HepG2 (cell line): Measurements from ENCODE around the gene CD300LF. TPM values are rescaled to one million over a fixed set of nuclear protein-coding genes. Genes with fewer than 3 reads are reported as not detected.
A peak's percentile ranks its signal among the peaks of the same experiment; 100 is the strongest.

Experiments used
- BORCS8-MEF2B ChIP-seq: sonication (generic); formaldehyde crosslinking; IDR thresholded peaks from 2 replicates; pipeline ENCODE4 v1.8.0; 2022; ENCODE audit warnings: mild to moderate bottlenecking, missing genetic modification reagents
- BRCA1 ChIP-seq: sonication (generic); formaldehyde crosslinking; IDR thresholded peaks from 2 replicates; pipeline ENCODE4 v1.4.0; 2020; ENCODE audit warnings: missing genetic modification reagents
- FOXK2 ChIP-seq: fragments of 450-650 bp; IDR thresholded peaks from 2 replicates; pipeline ENCODE4 v1.6.1; 2016
- HBP1 ChIP-seq: IDR thresholded peaks from 2 replicates; pipeline ENCODE4 v1.6.1; 2016; ENCODE audit warnings: low read depth, control low read depth
- HDAC1 ChIP-seq: sonication (generic); formaldehyde crosslinking; IDR thresholded peaks from 2 replicates; pipeline ENCODE4 v1.5.1; 2020; ENCODE audit warnings: mild to moderate bottlenecking, missing genetic modification reagents
- PHF5A ChIP-seq: IDR thresholded peaks from one replicate; pipeline ENCODE4 v1.6.1; 2018; ENCODE audit warnings: low read depth, missing genetic modification reagents; ENCODE audit not compliant: unreplicated experiment
- THAP11 ChIP-seq: IDR thresholded peaks from 2 replicates; pipeline ENCODE4 v1.6.1; 2016; ENCODE audit warnings: missing biosample characterization, missing genetic modification reagents
- ZHX2 ChIP-seq, 2 experiments: sonication (generic) in 1 of 2; formaldehyde crosslinking in 1 of 2; IDR thresholded peaks; 2 replicates each; pipeline versions ENCODE4 v1.6.1 to v1.9.0; 2014 to 2022; ENCODE audit warnings: antibody characterized with exemption in 1 of 2, borderline replicate concordance in 1 of 2, inconsistent platforms in 1 of 2, low read depth in 1 of 2, missing genetic modification reagents in 1 of 2
- ZNF160 ChIP-seq: sonication (generic); formaldehyde crosslinking; IDR thresholded peaks from 2 replicates; pipeline ENCODE4 v1.8.0; 2022; ENCODE audit warnings: mild to moderate bottlenecking, inconsistent platforms, missing genetic modification reagents
- ZNF230 ChIP-seq: sonication (generic); formaldehyde crosslinking; IDR thresholded peaks from 2 replicates; pipeline ENCODE4 v1.4.0; 2020; ENCODE audit warnings: mild to moderate bottlenecking, missing genetic modification reagents
- ZNF253 ChIP-seq: sonication (generic); formaldehyde crosslinking; IDR thresholded peaks from 2 replicates; pipeline ENCODE4 v1.8.0; 2022; ENCODE audit warnings: mild to moderate bottlenecking, missing genetic modification reagents, borderline replicate concordance
- ZNF264 ChIP-seq: sonication (generic); formaldehyde crosslinking; IDR thresholded peaks from 2 replicates; pipeline ENCODE4 v1.4.0; 2020; ENCODE audit warnings: missing genetic modification reagents
- ZNF382 ChIP-seq: sonication (generic); formaldehyde crosslinking; IDR thresholded peaks from 2 replicates; pipeline ENCODE4 v1.5.0; 2020; ENCODE audit warnings: missing genetic modification reagents, mild to moderate bottlenecking, borderline replicate concordance
- ZNF468 ChIP-seq: sonication (generic); formaldehyde crosslinking; IDR thresholded peaks from 2 replicates; pipeline ENCODE4 v1.8.0; 2022; ENCODE audit warnings: mild to moderate bottlenecking, moderate library complexity, missing genetic modification reagents
- ZNF607 ChIP-seq: sonication (generic); formaldehyde crosslinking; IDR thresholded peaks from 2 replicates; pipeline ENCODE4 v1.5.1; 2020; ENCODE audit warnings: missing genetic modification reagents, mild to moderate bottlenecking, borderline replicate concordance
- ZNF672 ChIP-seq: sonication (generic); formaldehyde crosslinking; IDR thresholded peaks from 2 replicates; pipeline ENCODE4 v1.8.1; 2022; ENCODE audit warnings: missing genetic modification reagents
- polyA plus RNA-seq, 8 experiments: library from polyadenylated mRNA; depleted of rRNA in 3 of 8; stranded (reverse) in 7 of 8; unstranded in 1 of 8; fragments of >200 nt; fragmentation: Illumina TruSeq in 4 of 8; extraction: Trizol in 4 of 8; gene quantifications; 2 replicates each; pipeline versions ENCODE4 v1.2.1 to v1.2.3, GENCODE V29; 2011 to 2016; ENCODE audit warnings: low read depth in 4 of 8, missing spikeins in 1 of 8, mixed read lengths in 1 of 8; ENCODE audit not compliant: insufficient read depth in 1 of 8
- total RNA-seq, 5 experiments: library from RNA; depleted of rRNA; stranded (reverse); fragments of >200 nt; fragmentation: Illumina TruSeq; extraction: Trizol; gene quantifications; 2 replicates each; pipeline ENCODE4 v1.2.3, GENCODE V29; 2016; ENCODE audit warnings: low read depth in 1 of 5
- TF ChIP-seq, protein P1 (sequence below): sonication (generic); formaldehyde crosslinking; IDR thresholded peaks from 2 replicates; pipeline ENCODE4 v1.5.1; 2020; ENCODE audit warnings: mild to moderate bottlenecking, missing genetic modification reagents
- TF ChIP-seq, protein P2 (sequence below): IDR thresholded peaks from 2 replicates; pipeline ENCODE4 v1.6.1; 2016

CD300LF gene
- total and polyA plus RNA-seq, 2 of the 13 experiments (the other 11 are each of a cell fraction or from before 2014, with no cell fraction given): not detected

- TF ChIP-seq, protein P1, sequence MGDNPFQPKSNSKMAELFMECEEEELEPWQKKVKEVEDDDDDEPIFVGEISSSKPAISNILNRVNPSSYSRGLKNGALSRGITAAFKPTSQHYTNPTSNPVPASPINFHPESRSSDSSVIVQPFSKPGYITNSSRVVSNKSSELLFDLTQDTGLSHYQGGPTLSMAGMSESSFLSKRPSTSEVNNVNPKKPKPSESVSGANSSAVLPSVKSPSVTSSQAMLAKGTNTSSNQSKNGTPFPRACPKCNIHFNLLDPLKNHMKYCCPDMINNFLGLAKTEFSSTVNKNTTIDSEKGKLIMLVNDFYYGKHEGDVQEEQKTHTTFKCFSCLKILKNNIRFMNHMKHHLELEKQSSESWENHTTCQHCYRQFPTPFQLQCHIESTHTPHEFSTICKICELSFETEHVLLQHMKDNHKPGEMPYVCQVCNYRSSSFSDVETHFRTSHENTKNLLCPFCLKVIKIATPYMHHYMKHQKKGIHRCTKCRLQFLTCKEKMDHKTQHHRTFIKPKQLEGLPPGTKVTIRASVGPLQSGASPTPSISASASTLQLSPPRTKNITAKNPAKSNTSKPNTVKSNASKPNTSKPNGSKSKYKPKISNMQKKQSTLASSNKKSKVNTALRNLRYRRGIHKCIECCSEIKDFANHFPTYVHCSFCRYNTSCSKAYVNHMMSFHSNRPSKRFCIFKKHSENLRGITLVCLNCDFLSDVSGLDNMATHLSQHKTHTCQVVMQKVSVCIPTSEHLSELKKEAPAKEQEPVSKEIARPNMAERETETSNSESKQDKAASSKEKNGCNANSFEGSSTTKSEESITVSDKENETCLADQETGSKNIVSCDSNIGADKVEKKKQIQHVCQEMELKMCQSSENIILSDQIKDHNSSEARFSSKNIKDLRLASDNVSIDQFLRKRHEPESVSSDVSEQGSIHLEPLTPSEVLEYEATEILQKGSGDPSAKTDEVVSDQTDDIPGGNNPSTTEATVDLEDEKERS (CRISPR knock-in tag): no peak
- TF ChIP-seq FOXK2 (no peak), PHF5A (CRISPR knock-in tag) (no peak), ZNF382 (no peak), BRCA1 (CRISPR knock-in tag) (no peak), ZNF230 (CRISPR knock-in tag) (peak; percentile 58; the same call in 1 of the 2 replicates), THAP11 (CRISPR knock-in tag) (no peak), BORCS8-MEF2B (CRISPR knock-in tag) (peak; percentile 48; the same call in 1 of the 2 replicates), ZNF468 (CRISPR knock-in tag) (no peak), ZHX2 (IDR thresholded peaks at IDR 0.05; ENCODE audit: low read depth) (no peak), ZHX2 (CRISPR knock-in tag; IDR thresholded peaks at IDR 0.05; ENCODE audit: borderline replicate concordance) (no peak), ZNF253 (CRISPR knock-in tag) (no peak), HBP1 (CRISPR knock-in tag) (no peak), ZNF607 (no peak), ZNF160 (CRISPR knock-in tag) (no peak; the same call in 1 of the 2 replicates), ZNF672 (no peak), HDAC1 (peak; percentile 15; the same call in 1 of the 2 replicates), ZNF264 (CRISPR knock-in tag) (0 out of 2 replicates have a peak, but pooled peaks have one; percentile 20)
- TF ChIP-seq, protein P2, sequence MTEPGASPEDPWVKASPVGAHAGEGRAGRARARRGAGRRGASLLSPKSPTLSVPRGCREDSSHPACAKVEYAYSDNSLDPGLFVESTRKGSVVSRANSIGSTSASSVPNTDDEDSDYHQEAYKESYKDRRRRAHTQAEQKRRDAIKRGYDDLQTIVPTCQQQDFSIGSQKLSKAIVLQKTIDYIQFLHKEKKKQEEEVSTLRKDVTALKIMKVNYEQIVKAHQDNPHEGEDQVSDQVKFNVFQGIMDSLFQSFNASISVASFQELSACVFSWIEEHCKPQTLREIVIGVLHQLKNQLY (CRISPR knock-in tag): 0 out of 2 replicates have a peak, but pooled peaks have one; percentile 47
Measured at GRCh38 chr17:74749279-74750038, 36.7 kb upstream of the CD300LF start (continued).
